Measurements from ENCODE around the gene LINGO4. TPM values are rescaled to one million over a fixed set of nuclear protein-coding genes. Genes with fewer than 3 reads are reported as not detected.

Gene LINGO4
- total RNA-seq, 1 donor = not detected

- peak; percentile 90 for DNase-seq (ENCODE audit: insufficient read length, low spot score, missing footprints)
- Histone ChIP-seq H3K27me3 (ENCODE audit: insufficient read depth, low read length) (peaks cover 54% of the 10 kb centered on the region), H3K4me2 (ENCODE audit: insufficient read depth, low read length) (peak overlapping the region; percentile 68), H3K79me2 (ENCODE audit: insufficient read depth, low read length) (no peaks in the 10 kb centered on the region), H2AFZ (ENCODE audit: low read length) (no peak overlapping the region), H3K4me1 (ENCODE audit: insufficient read depth, low read length) (peaks cover 26% of the 10 kb centered on the region), H4K20me1 (ENCODE audit: insufficient read depth, low read length) (peaks cover 3% of the 10 kb centered on the region), H3K27ac (ENCODE audit: low read depth, low read length) (no peak overlapping the region), H3K9me3 (ENCODE audit: low read depth, low read length) (no peaks in the 10 kb centered on the region), H3K4me3 (ENCODE audit: insufficient read depth, low read length) (no peak overlapping the region), H3K36me3 (ENCODE audit: insufficient read depth, low read length) (no peaks in the 10 kb centered on the region)
- TF ChIP-seq CTCF (IDR thresholded peaks at IDR 0.05; ENCODE audit: extremely low read depth, low read depth, low read length) = no peak
Observed at GRCh38 chr1:151840421-151840820, 35.2 kb upstream of the LINGO4 start.

- Histone ChIP-seq H3K4me1 (ENCODE audit: insufficient read depth, low read length) (peaks cover 26% of the 10 kb centered on the region), H2AFZ (ENCODE audit: low read length) (peak within 1 kb of the TSS; percentile 75), H3K9me3 (ENCODE audit: low read depth, low read length) (no peaks in the 10 kb centered on the region), H3K4me2 (ENCODE audit: insufficient read depth, low read length) (peak within 1 kb of the TSS; percentile 68), H3K27ac (ENCODE audit: low read depth, low read length) (no peak within 1 kb of the TSS), H3K79me2 (ENCODE audit: insufficient read depth, low read length) (no peaks in the 10 kb centered on the region), H3K36me3 (ENCODE audit: insufficient read depth, low read length) (no peaks in the 10 kb centered on the region), H4K20me1 (ENCODE audit: insufficient read depth, low read length) (peaks cover 3% of the 10 kb centered on the region), H3K4me3 (ENCODE audit: insufficient read depth, low read length) (peak within 1 kb of the TSS; percentile 56), H3K27me3 (ENCODE audit: insufficient read depth, low read length) (peaks cover 54% of the 10 kb centered on the region)
- TF ChIP-seq CTCF (IDR thresholded peaks at IDR 0.05; ENCODE audit: extremely low read depth, low read depth, low read length) = no peak
- DNase-seq (ENCODE audit: insufficient read length, low spot score, missing footprints) = peak; percentile 90
Observed at GRCh38 chr1:151839457-151840403, 34.5 kb upstream of the LINGO4 start, which contains the start of gene C2CD4D. TSS of gene C2CD4D (minus strand) at chr1:151839820. CDS start at chr1:151838989, 831 bp downstream.

GRCh38 chr1:151839082-151839412, 33.8 kb upstream of the LINGO4 start:
- H2AFZ ChIP-seq (ENCODE audit: low read length) = no peak overlapping the region

More at GRCh38 chr1:151839082-151839412, 33.8 kb upstream of the LINGO4 start:
- Histone ChIP-seq H3K36me3 (ENCODE audit: insufficient read depth, low read length) (no peaks in the 10 kb centered on the region), H3K4me1 (ENCODE audit: insufficient read depth, low read length) (peaks cover 26% of the 10 kb centered on the region), H3K4me3 (ENCODE audit: insufficient read depth, low read length) (no peak overlapping the region), H3K4me2 (ENCODE audit: insufficient read depth, low read length) (peak overlapping the region; percentile 68), H3K79me2 (ENCODE audit: insufficient read depth, low read length) (no peaks in the 10 kb centered on the region), H3K9me3 (ENCODE audit: low read depth, low read length) (no peaks in the 10 kb centered on the region), H3K27me3 (ENCODE audit: insufficient read depth, low read length) (peaks cover 48% of the 10 kb centered on the region), H3K27ac (ENCODE audit: low read depth, low read length) (no peak overlapping the region), H4K20me1 (ENCODE audit: insufficient read depth, low read length) (peaks cover 3% of the 10 kb centered on the region)
- no peak for TF ChIP-seq CTCF (IDR thresholded peaks at IDR 0.05; ENCODE audit: extremely low read depth, low read depth, low read length)
- no peak for DNase-seq (ENCODE audit: insufficient read length, low spot score, missing footprints)

Measured in osteoblast (primary cell).